ENCODE data around the gene STAB1. TPM values are rescaled to one million over a fixed set of nuclear protein-coding genes. Genes with fewer than 3 reads are reported as not detected.
A peak's percentile ranks its signal among the peaks of the same experiment; 100 is the strongest.

Gene STAB1
- total RNA-seq, 8 experiments from 2014 or later: 0.11 to 2.0 (median 0.41) TPM

DNA sequence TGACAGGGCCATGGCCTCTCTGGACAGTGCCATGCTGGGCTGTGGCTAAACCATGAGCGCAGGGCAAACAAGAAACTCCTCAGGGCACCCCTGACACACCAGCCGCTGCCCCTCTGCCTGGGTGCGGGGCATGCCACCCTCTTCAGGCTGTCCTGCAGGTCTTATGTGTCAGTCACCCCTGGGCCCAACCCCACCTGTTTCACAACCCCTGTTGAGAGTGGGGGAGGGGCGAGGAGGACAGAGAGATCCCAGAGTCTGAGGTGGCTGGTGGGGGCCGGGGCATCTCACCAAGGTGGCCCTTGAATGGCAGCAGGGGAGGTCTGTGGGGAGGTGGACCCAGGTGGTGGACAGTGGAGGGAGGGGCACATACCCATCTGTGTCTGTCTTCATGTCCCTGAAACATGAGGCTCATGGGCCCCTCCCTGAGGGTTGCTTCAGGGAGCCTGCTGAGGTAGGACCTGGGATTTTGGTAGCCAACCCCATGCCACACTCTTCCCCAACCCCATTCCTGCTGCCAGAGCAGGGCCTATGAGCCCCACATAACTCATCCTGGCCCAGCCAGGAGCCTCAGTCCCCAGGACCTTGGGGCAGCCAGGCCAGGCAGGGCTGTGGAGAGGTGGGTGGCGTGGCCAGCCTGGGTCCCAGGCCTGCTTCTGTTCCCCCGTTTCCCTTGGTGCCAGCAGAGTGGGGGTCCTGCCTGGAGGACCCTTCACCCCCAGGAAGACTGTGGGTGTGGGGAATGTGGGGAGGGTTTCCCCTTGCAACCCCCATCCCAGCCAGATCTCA, 1.7 kb upstream of the STAB1 start:
- Histone ChIP-seq H3K27ac (no peak overlapping the region), H3K4me3 (no peak overlapping the region), H3K4me1 (replicated peaks in 1 of 2) (no peaks in the 10 kb centered on the region)
- WGBS, 10 experiments: 100% methylated on average over 1 of the region's 7 CpGs; no CpG with 5 or more reads in 7 of the 10 experiments
- in situ Hi-C loops (cut with MboI; ENCODE audit: low pct_unique_long_range_greater_than_20kb in 2 of 9, low sequenced_read_pairs in 9 of 9, unreplicated experiment in 9 of 9): no loop called here
- ATAC-seq (replicated peaks in 6 of 8): peak in 1 of 8 experiments; percentile 11

DNA sequence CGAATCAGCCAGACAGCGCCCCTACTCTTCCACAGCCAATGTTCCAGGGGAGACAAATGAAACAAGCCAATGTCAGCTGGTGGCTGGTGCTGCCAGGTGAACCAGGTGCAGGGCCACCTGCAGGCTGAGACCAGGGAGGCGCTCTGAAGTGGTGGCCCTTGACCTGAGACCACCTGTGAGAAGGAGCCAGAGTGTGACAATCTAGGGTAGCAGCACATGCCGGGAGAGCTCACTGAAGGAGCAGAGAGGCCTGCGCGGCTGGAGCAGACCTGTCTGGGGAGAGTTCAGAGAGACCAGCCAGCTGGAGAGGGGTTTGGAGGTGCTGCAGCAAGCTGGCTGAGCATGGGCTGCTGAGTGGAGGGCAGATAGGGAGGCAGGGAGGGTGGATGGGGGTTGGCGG, 693 bp upstream of the STAB1 start:
- Histone ChIP-seq H3K4me3 (no peak overlapping the region), H3K4me1 (replicated peaks in 1 of 2) (no peaks in the 10 kb centered on the region), H3K27ac (no peak overlapping the region)
- in situ Hi-C loops (cut with MboI; ENCODE audit: low pct_unique_long_range_greater_than_20kb in 2 of 9, low sequenced_read_pairs in 9 of 9, unreplicated experiment in 9 of 9): no loop called here
- peak in 1 of 8 experiments; percentile 8 for ATAC-seq (replicated peaks in 6 of 8)
- 60% methylated on average over 1 of the region's 7 CpGs; no CpG with 5 or more reads in 9 of the 10 experiments for WGBS, 10 experiments

DNA sequence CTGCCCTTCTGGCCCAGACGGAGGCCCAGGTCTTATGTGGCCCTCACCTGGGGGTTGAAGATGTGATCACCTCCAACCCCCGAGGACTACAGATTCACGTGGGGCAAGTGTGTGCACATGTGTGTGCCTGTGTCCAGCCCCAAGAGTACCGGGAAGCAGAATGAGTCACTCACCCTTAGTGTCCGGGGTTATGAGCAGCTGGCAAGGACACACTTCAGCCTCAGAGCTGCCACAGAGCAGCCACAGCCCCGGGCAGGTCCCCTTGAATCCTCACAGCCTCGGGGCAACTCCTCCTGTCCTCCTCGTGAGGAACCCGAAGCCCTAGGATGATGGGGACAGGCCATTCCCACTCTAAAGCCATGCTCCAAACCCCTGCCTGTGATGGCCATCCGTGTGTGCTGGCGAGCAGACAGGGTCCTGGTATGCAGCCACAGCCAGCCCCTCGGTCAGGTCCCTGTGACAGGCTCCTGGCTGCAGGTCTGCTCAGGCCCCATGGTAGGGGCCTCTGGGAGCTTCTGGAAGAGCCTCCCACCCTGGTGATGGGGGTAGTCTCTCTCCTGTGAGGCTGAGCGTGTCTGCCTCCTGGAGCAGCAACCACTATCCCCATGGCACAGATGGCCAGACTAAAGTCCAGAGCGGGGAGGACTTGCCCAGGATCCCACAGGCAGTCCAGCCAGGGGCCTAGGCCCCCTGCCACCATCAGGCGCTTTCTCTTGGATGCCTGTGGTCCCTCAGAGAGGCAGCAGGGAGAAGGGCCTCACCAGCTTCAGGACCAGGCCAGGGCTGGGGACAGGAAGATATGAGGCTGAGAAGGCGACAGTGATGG, 852 bp downstream of the STAB1 start:
- ATAC-seq (replicated peaks in 6 of 8): peak; percentile 8 to 85 (median 36)
- Histone ChIP-seq H3K4me3 (no peak overlapping the region), H3K4me1 (replicated peaks in 1 of 2) (no peaks in the 10 kb centered on the region), H3K27ac (no peak overlapping the region)
- in situ Hi-C loops (cut with MboI; ENCODE audit: low pct_unique_long_range_greater_than_20kb in 2 of 9, low sequenced_read_pairs in 9 of 9, unreplicated experiment in 9 of 9): no loop called here
- WGBS, 10 experiments: 39 to 100% (median 95%) methylated on average over 1 to 3 of the region's 16 CpGs; no CpG with 5 or more reads in 4 of the 10 experiments

DNA sequence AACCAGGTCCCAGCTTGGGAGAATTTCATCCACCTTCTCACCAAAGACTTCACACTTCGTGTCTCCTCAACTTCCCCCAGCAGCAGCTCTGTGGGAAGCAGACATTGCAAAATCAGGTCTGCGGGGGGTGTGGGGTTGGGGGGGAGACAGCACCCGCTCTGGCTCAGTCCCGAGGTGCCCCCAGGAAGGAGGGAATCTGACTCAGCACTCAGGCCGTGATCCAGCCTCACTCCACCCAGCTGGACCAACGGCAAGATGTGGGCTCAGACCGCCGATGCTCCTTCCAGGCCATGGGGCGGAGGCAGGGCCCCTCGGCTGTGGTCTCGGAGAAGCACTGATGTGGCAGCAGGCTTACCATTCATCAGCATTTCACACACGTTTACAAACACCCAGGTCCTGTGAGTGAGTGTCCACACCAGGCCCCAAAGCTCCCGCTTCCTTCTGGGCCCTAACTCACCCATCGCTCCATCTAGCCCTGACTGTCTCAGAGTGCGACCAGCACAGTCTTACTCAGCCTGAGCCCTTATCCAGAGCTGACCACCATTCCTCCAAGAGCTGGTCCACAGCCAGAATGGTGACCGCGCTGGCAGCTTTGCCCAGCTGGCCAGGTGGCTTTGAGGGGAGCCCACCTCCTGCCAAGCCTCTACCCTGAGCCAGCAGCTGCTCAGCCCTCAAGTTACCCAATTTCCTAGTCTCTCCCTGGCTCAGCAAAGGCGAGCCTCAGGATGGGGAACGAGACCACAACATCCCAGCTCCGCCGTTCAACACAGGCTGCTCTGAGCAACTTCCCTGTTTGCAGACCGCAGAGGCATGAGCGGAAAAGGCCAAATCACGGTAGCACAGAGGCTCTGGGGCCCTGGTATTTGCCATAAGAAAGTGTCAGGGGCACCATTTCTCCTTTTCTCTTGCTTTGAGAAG, 3.3 kb downstream of the STAB1 start:
- in situ Hi-C loops (cut with MboI; ENCODE audit: low pct_unique_long_range_greater_than_20kb in 2 of 9, low sequenced_read_pairs in 9 of 9, unreplicated experiment in 9 of 9): no loop called here
- no peak overlapping the region for H3K27ac ChIP-seq
- no peak overlapping the region for H3K4me3 ChIP-seq
- no peaks in the 10 kb centered on the region for H3K4me1 ChIP-seq (replicated peaks in 1 of 2)
- ATAC-seq (replicated peaks in 6 of 8): peak in 6 of 8 experiments; percentile 12 to 50 (median 16)
- WGBS, 10 experiments: 68 to 100% (median 70%) methylated on average over 1 to 6 of the region's 24 CpGs; no CpG with 5 or more reads in 4 of the 10 experiments

DNA sequence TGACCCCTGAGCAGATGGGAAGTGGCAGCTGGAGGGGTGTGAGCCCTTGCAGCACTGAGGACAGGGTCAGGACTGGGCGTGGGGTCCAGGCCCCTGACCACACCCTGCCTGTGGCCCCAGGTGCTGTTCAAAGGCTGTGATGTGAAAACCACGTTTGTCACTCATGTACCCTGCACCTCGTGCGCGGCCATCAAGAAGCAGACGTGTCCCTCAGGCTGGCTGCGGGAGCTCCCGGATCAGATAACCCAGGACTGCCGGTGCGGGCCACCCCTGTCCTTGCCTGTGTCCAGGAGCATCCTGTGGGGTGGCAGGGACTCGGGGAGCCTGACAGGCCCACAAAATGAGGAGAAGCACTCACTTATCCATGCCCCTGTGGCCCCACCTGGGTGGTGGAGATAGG, 5.9 kb downstream of the STAB1 start:
- Histone ChIP-seq H3K4me3 (no peak overlapping the region), H3K4me1 (replicated peaks in 1 of 2) (peaks cover 4 to 8% of the 10 kb centered on the region in 2 donors), H3K27ac (no peak overlapping the region)
- in situ Hi-C loops (cut with MboI; ENCODE audit: low pct_unique_long_range_greater_than_20kb in 2 of 9, low sequenced_read_pairs in 9 of 9, unreplicated experiment in 9 of 9): no loop called here
- 60 to 87% methylated on average over 1 to 5 of the region's 11 CpGs; no CpG with 5 or more reads in 8 of the 10 experiments for WGBS, 10 experiments
- ATAC-seq (replicated peaks in 6 of 8): no peak

DNA sequence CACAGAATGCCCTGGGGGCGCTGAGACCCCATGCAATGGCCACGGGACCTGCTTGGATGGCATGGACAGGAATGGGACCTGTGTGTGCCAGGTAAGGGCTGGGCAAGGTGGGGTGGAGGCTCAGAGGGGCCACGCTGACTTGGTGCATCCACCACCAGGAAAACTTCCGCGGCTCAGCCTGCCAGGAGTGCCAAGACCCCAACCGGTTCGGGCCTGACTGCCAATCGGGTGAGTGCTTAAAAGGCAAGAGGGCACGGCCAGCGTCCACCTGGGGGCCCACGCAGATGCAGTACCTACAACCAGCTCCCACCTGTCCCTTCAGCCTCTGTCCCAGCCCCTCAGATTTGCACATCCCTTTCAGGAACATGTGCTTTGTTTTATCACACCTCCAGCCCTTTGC, 6.9 kb downstream of the STAB1 start:
- 90 to 100% (median 100%) methylated on average over 1 to 3 of the region's 11 CpGs; no CpG with 5 or more reads in 7 of the 10 experiments for WGBS, 10 experiments
- peaks cover 4 to 8% of the 10 kb centered on the region in 2 donors for H3K4me1 ChIP-seq (replicated peaks in 1 of 2)
- in situ Hi-C loops (cut with MboI; ENCODE audit: low pct_unique_long_range_greater_than_20kb in 2 of 9, low sequenced_read_pairs in 9 of 9, unreplicated experiment in 9 of 9): no loop called here
- H3K4me3 ChIP-seq: no peak overlapping the region
- no peak for ATAC-seq (replicated peaks in 6 of 8)
- no peak overlapping the region for H3K27ac ChIP-seq

DNA sequence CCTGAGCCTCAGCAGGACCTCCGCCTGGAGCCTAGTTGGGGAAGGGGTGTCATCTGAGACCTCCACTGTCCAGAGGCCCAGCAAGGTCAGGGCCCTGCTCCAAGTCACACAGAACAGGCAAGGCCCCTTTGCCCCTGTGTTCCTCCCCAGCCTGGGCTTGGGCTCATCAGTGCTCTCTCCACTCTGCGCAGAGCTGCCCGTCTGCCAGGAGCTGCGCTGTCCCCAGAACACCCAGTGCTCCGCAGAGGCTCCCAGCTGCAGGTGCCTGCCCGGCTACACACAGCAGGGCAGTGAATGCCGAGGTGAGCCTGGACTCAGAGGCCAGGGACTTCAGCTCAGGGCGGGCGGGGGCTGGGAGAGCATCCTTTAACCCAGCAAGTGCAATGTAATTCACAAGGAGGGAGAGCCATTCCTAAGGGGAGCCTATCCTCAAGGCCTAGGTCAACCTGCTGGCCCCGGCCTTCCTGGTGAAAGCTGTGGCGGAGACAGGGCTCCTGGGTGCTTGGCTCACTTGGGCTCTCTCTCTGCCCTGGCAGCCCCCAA, 7.7 kb downstream of the STAB1 start:
- WGBS, 10 experiments: 17 to 20% methylated on average over 1 of the region's 11 CpGs; no CpG with 5 or more reads in 8 of the 10 experiments
- Histone ChIP-seq H3K4me1 (replicated peaks in 1 of 2) (peaks cover 4 to 8% of the 10 kb centered on the region in 2 donors), H3K4me3 (no peak overlapping the region), H3K27ac (no peak overlapping the region)
- peak in 1 of 8 experiments; percentile 7 for ATAC-seq (replicated peaks in 6 of 8)
- in situ Hi-C loops (cut with MboI; ENCODE audit: low pct_unique_long_range_greater_than_20kb in 2 of 9, low sequenced_read_pairs in 9 of 9, unreplicated experiment in 9 of 9): no loop called here

DNA sequence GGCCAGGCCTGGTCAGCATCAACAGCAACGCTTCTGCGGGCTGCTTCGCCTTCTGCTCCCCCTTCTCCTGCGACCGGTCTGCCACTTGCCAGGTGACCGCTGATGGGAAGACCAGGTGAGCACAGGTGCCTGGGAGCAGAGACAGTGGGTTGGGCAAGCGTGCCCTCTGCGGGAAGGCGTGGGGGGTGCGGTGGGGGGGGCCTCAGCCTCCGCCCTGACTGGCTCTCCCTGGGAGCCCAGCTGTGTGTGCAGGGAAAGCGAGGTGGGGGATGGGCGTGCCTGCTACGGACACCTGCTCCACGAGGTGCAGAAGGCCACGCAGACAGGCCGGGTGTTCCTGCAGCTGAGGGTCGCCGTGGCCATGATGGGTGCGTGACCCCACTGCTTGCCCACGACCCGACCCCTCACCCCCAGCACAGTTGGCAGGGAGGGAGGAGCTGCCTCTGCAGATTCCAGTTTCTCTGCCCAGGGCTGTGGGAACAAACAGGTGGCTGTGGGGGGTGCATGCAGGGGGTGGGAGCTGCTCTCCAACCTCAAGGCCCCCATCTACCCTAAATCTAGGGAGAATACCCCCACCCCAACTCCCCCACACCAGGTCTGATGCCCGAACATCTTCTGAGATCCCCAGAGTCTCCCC, 8.8 kb downstream of the STAB1 start:
- ATAC-seq (replicated peaks in 6 of 8): peak in 1 of 8 experiments; percentile 12
- Histone ChIP-seq H3K4me3 (no peak overlapping the region), H3K4me1 (replicated peaks in 1 of 2) (peaks cover 4 to 8% of the 10 kb centered on the region in 2 donors), H3K27ac (no peak overlapping the region)
- 40% methylated on average over 1 of the region's 23 CpGs; no CpG with 5 or more reads in 9 of the 10 experiments for WGBS, 10 experiments
- in situ Hi-C loops (cut with MboI; ENCODE audit: low pct_unique_long_range_greater_than_20kb in 2 of 9, low sequenced_read_pairs in 9 of 9, unreplicated experiment in 9 of 9): no loop called here

DNA sequence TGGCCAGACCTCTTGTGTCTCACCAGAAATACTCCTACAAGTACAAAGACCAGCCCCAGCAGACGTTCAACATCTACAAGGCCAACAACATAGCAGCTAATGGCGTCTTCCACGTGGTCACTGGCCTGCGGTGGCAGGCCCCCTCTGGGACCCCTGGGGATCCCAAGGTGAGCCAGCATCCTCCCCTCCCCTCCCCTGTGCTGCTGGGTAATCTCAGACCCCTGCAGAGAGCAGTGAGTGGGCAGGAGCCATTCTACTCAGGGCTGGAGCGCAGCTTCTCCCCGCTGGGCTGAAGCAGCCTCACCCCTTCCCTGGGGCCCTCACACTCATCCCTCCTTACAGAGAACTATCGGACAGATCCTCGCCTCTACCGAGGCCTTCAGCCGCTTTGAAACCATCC, 9.8 kb downstream of the STAB1 start:
- 90 to 100% (median 100%) methylated on average over 1 to 4 of the region's 10 CpGs; no CpG with 5 or more reads in 7 of the 10 experiments for WGBS, 10 experiments

DNA sequence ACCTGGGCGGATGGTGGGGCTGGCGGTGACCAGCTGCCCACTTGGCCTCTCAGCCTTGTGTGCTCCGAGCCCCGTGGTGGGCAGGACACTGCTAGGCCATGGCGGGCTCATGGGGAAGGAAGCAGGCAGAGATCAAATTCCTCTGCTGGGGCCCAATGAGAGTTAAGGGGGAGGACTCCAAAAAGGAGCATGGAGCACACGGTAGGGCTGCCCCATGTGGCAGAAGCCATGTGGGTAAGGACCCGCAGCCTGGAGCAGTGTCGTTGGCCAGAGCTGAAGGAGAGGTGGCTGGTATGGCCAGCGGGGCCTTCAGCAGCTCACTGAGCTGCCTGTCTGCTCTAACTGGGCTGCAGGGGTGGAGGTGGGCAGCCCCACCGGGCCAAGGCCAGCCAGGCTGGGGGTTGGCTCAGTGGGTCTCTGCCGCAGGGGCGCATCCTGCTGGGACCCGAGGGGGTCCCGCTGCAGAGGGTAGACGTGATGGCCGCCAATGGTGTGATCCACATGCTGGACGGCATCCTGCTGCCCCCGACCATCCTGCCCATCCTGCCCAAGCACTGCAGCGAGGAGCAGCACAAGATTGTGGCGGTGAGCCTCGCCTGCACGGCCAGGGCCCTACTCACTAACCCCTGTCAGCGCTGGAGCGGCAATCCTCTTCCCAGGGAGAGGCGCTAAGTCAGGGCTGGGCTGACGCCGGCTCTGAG, 11.3 kb downstream of the STAB1 start:
- ATAC-seq (replicated peaks in 6 of 8): no peak
- Histone ChIP-seq H3K4me1 (replicated peaks in 1 of 2) (peaks cover 4 to 8% of the 10 kb centered on the region in 2 donors), H3K4me3 (no peak overlapping the region), H3K27ac (no peak overlapping the region)
- 63 to 100% (median 88%) methylated on average over 2 to 17 of the region's 27 CpGs; no CpG with 5 or more reads in 6 of the 10 experiments for WGBS, 10 experiments
- in situ Hi-C loops (cut with MboI; ENCODE audit: low pct_unique_long_range_greater_than_20kb in 2 of 9, low sequenced_read_pairs in 9 of 9, unreplicated experiment in 9 of 9): no loop called here

More for the DNA sequence above, 9.8 kb downstream of the STAB1 start:
- Histone ChIP-seq H3K27ac (no peak overlapping the region), H3K4me1 (replicated peaks in 1 of 2) (peaks cover 4 to 8% of the 10 kb centered on the region in 2 donors), H3K4me3 (no peak overlapping the region)
- no peak for ATAC-seq (replicated peaks in 6 of 8)
- in situ Hi-C loops (cut with MboI; ENCODE audit: low pct_unique_long_range_greater_than_20kb in 2 of 9, low sequenced_read_pairs in 9 of 9, unreplicated experiment in 9 of 9): no loop called here

DNA sequence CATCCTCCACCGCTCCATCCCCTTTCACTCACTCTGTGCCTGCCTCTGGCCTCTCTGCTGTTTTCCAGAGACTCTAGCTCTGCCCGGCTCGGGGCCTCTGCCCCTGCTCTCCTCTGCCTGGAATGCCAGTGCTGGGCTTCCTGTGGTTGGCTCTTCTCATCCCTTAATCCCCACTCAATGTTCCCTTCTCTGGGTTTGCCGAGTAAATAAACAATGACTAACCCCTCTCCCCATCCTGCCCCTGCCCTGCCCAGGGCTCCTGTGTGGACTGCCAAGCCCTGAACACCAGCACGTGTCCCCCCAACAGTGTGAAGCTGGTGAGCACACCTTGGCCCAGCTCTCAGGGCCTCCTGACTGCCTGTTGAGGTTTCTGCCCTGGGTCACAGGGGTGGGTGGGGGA, 12.2 kb downstream of the STAB1 start:
- no peak for ATAC-seq (replicated peaks in 6 of 8)

More for the DNA sequence above, 12.2 kb downstream of the STAB1 start:
- in situ Hi-C loops (cut with MboI; ENCODE audit: low pct_unique_long_range_greater_than_20kb in 2 of 9, low sequenced_read_pairs in 9 of 9, unreplicated experiment in 9 of 9): no loop called here
- no peak overlapping the region for H3K27ac ChIP-seq
- H3K4me3 ChIP-seq: no peak overlapping the region
- 5 to 93% (median 75%) methylated on average over 1 to 4 of the region's 5 CpGs; no CpG with 5 or more reads in 6 of the 10 experiments for WGBS, 10 experiments
- peaks cover 4 to 8% of the 10 kb centered on the region in 2 donors for H3K4me1 ChIP-seq (replicated peaks in 1 of 2)
